Omental fat pad (tissue), 4 donors: ENCODE data around the gene CAMSAP3. TPM values are rescaled to one million over a fixed set of nuclear protein-coding genes. Genes with fewer than 3 reads are reported as not detected.

Experiments used
- ATAC-seq: fragments of 150-250 bp; one replicate; pipeline ENCODE4 v1.9.1; 2016; ENCODE audit warnings: mild to moderate bottlenecking, moderate library complexity; ENCODE audit not compliant: low FRiP score
- DNase-seq: peaks from one replicate; pipeline ENCODE4 v3.0.0-alpha.2; 2019; ENCODE audit warnings: low spot score
- total RNA-seq, 4 donors: library from RNA; depleted of rRNA; stranded (reverse); fragments of >200 nt; gene quantifications; one replicate each; pipeline ENCODE4 v1.1.0, GENCODE V29; 2016
- TF ChIP-seq, protein P1 (sequence below), 3 donors: fragments of 450-650 bp; IDR thresholded peaks; one replicate each; pipeline ENCODE4 v1.5.1; 2016 to 2017; ENCODE audit warnings: antibody characterized with exemption in 3 of 3, mild to moderate bottlenecking in 3 of 3, moderate library complexity in 2 of 3

The CAMSAP3 gene
- total RNA-seq, 4 donors from 2014 or later = 0.36 to 1.0 (median 0.69) TPM; not detected in 1

DNA sequence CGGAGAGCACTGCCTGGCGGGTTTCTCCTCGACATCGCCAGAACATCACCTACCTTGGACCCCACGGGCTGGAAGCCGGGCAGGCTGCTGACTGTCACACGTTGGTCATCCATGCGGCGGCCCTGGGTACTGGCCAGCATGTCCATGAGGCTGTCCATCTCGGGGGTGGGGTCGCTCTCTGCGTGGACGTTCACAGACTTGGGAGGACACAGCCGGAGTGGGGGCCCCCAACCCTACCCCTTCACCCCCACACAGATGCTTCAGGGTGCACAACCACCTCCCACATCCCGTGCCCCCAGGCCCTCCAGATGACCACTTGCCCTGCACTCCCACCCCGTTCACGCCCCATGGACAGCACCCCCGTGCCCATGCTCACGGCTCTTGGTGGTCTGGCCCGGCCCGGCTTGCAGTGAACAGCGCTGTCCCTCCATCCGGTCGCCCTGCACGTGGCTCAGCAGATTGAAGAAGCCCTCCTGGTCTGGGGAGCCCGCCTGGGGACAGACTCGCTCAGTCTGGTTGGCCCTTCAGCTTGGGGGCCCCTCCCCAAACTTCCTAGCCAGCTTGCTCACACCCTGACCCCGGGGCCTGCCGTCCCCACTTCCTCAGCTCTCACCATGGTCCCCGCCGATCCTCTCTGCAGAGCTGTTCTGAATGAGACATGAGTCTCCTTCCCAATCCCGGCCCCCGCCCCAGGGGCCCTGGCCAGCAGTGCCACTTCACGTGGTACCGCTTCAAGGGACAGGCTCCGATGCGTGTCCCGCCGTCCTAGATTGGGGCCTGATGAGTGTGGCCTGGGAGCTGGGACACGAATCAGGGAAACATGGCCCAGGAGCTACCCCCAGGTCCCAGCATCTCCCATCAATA lies 36.9 kb downstream of the CAMSAP3 start:
- DNase-seq (no peak), ATAC-seq (no peak)
- TF ChIP-seq, protein P1, sequence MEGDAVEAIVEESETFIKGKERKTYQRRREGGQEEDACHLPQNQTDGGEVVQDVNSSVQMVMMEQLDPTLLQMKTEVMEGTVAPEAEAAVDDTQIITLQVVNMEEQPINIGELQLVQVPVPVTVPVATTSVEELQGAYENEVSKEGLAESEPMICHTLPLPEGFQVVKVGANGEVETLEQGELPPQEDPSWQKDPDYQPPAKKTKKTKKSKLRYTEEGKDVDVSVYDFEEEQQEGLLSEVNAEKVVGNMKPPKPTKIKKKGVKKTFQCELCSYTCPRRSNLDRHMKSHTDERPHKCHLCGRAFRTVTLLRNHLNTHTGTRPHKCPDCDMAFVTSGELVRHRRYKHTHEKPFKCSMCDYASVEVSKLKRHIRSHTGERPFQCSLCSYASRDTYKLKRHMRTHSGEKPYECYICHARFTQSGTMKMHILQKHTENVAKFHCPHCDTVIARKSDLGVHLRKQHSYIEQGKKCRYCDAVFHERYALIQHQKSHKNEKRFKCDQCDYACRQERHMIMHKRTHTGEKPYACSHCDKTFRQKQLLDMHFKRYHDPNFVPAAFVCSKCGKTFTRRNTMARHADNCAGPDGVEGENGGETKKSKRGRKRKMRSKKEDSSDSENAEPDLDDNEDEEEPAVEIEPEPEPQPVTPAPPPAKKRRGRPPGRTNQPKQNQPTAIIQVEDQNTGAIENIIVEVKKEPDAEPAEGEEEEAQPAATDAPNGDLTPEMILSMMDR (IDR thresholded peaks at IDR 0.05) = no peak

DNA sequence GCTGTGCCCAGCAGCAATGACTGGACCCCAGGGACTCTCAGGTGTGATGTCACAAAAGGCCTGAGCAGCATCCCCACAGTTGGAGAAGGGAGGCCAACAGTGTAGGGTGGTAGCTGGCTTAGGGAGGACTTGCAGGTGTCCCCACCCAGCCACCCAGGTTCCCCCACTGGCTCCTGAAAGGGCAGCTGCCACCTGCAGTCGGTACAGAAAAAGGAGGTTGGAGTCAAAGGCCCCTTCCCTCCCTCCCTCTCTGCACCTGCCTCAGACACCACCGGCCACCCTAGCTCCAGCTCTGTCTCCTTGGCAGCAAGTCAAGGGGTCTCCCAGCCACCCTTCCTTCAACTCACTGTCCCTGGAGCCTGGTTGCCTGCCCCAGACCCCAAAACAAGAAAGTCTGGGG lies 38.0 kb downstream of the CAMSAP3 start, which contains the start of gene PCP2:
Gene PCP2, minus strand, starts transcription at position 22 of the 400 bp plus-strand sequence. CDS start 262 bp downstream, outside the sequence.
- DNase-seq (no peak), ATAC-seq (no peak)
- TF ChIP-seq, protein P1 (IDR thresholded peaks at IDR 0.05) = no peak

DNA sequence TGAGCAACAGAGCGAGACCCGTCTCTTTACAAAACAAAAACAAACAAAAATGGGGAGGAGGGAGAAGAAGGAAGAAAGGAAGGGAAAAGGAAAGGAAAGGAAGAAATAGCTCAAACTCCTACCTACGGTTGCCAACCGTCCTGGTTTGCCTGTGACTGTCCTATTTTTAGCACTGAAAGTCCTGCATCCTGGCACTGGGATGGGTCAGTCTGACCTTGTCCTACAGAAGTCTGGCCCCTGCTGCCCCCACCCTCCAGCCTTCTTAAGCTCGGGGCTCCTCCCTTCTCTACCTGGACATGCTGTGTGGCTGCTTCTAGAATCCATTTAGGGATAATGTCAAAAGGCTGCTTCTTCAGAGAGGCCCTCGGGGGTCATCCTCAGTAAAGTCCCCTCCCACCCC lies 40.0 kb downstream of the CAMSAP3 start:
- ATAC-seq (no peak), DNase-seq (no peak)
- TF ChIP-seq, protein P1 (IDR thresholded peaks at IDR 0.05) = no peak

DNA sequence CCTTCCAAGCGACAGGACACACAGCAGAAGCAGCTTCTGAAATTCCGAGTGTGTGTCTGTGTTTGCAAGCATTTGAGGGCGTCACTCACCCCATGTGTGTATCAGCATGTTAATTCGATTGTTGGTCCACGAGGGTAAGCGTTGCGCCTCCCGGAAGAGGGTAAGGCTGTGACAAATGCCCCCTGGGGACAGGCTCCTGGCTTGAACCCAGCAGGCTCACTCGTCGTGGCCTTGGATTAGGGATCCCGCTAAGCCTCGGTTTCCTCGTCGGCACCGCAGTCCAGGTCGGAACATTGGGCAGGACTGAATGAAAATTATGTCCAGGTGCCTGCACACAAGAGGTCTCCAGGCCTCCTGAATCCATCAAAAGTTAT lies 40.6 kb downstream of the CAMSAP3 start:
- TF ChIP-seq, protein P1 (IDR thresholded peaks at IDR 0.05) = no peak
- DNase-seq (no peak), ATAC-seq (no peak)

DNA sequence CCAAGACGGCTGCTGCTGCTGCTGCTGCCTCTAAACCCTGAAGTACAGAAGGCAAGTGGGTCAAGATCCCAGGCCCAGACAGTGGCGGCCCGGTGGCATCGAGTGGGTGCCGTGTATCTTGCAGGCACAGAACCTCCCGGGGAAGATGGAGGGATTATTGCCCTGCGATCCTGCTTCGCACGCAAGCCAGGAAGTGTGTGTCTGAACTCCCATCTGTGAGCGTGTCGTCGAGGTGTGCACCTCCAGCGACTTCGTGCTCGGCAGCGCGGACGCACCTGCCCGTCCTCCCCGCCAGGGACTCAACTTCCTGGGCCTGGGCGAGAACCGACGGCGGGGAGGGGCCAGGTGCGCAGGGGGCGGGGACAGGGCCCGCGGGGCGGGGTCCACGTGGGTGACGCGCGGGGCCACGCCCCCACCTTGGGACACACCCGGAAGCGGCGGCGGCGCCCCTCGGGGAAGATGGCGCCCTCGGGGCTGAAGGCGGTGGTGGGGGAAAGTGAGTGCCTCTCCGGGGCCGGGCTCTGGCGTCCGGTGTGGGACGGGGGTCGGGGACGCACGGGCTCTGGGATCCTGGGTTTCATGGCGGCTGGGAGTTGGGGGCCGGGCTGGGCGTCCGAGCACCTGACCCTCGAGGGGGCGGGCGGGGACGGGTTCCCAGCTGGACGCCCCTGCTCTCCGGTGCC lies 41.2 kb downstream of the CAMSAP3 start, which contains the start of gene STXBP2:
Gene STXBP2, plus strand, starts transcription at position 420 of the 683 bp plus-strand sequence. Its CDS starts 40 bp downstream, at position 460.
- DNase-seq = peak; percentile 52
- TF ChIP-seq, protein P1 (IDR thresholded peaks at IDR 0.05) = no peak
- peak; percentile 85 for ATAC-seq

DNA sequence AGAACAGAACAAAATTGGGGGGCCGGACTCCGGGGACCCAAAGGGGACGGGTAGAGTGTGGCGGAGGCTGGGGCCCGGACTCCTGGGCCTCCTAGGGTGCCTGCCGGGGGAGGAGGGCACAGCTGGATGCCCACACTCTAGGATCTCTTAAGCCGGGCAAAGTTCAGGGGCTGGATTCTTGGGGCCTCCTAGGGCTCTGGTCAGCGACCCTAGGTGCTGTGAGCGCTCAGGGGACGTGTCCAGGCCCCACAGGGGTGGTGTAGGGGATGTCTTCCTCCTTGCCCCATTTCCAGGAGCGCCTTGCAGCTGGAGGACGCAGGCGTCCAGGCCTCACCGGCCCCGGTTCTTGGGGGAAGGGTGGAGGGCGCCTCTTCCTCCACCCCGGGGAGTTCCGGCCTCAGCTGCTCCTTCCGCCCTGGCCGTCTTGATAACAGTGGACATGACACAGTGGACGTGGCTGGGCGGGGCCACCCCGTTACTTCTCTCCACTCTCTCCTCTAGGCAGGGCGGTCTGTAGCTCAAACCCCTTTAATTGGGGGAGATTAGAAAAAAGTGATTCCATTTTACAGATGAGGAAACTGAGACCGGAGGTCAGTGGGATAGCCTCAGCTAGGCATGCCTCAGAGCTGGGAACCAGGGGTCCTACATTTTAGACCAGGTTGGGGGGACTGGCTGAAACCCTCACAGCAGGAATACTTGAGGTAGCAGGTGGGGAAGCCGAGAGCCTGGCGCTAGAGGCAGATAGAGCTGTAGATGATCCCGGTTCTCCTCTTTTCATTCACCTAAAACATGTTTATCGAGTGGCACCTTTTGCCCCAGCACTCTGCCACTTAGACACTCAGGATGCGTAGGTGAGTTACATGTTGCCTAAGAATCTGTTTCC lies 42.0 kb downstream of the CAMSAP3 start:
- TF ChIP-seq, protein P1 (IDR thresholded peaks at IDR 0.05) = no peak
- DNase-seq (no peak), ATAC-seq (peak; percentile 11)
